OCI-LY3 (cell line): ENCODE results near the gene KIAA0319L.

Source experiments
- H2AFZ ChIP-seq: fragments of 200-600, 300-600 bp; shearing (Covaris generic); 2 replicates; pipeline ENCODE4 v1.6.0; 2014; ENCODE audit warnings: antibody characterized with exemption, low read depth, low read length
- H3K27ac ChIP-seq: fragments of 200-600, 300-600 bp; sonication (generic); 2 replicates; pipeline ENCODE4 v1.5.1; 2014; ENCODE audit warnings: mild to moderate bottlenecking, low read length, moderate library complexity, mixed read lengths
- H3K27me3 ChIP-seq: fragments of 200-600, 300-600 bp; sonication (generic); 2 replicates; pipeline ENCODE4 v1.6.1; 2014; ENCODE audit warnings: low read depth, low read length, mixed read lengths
- H3K36me3 ChIP-seq: fragments of 200-600, 300-600 bp; sonication (generic); replicated peaks from 2 replicates; pipeline ENCODE3; 2014; ENCODE audit warnings: low read depth, low read length, mixed read lengths
- H3K4me1 ChIP-seq: fragments of 300-600, 200-600 bp; sonication (generic); 2 replicates; pipeline ENCODE4 v1.6.1; 2014; ENCODE audit warnings: low read length, mixed read lengths
- H3K4me2 ChIP-seq: fragments of 200-600, 300-600 bp; sonication (generic); 2 replicates; pipeline ENCODE4 v1.6.1; 2014; ENCODE audit warnings: low read length, mixed read lengths
- H3K4me3 ChIP-seq: fragments of 300-600, 200-600 bp; sonication (generic); 2 replicates; pipeline ENCODE4 v1.5.1; 2014; ENCODE audit warnings: antibody characterized with exemption, mild to moderate bottlenecking, low read length, moderate library complexity
- H3K79me2 ChIP-seq: fragments of 300-600, 200-600 bp; shearing (Covaris generic); 2 replicates; pipeline ENCODE4 v1.6.1; 2014; ENCODE audit warnings: mild to moderate bottlenecking, low read length, mixed read lengths
- H3K9ac ChIP-seq: fragments of 300-600, 200-600 bp; shearing (Covaris generic); 2 replicates; pipeline ENCODE4 v1.6.0; 2014; ENCODE audit warnings: mild to moderate bottlenecking, low read length, moderate library complexity
- H3K9me3 ChIP-seq: fragments of 200-600, 300-600 bp; shearing (Covaris generic); 2 replicates; pipeline ENCODE4 v1.6.1; 2014; ENCODE audit warnings: low read length, mixed read lengths; ENCODE audit not compliant: insufficient read depth
- H4K20me1 ChIP-seq: fragments of 200-600, 300-600 bp; sonication (generic); 2 replicates; pipeline ENCODE4 v1.6.1; 2016; ENCODE audit warnings: low read length, mixed read lengths; ENCODE audit not compliant: insufficient read depth
- CTCF ChIP-seq: fragments of 200-600, 300-600 bp; sonication (generic); IDR thresholded peaks from 2 replicates; pipeline ENCODE4 v1.5.1; 2014; ENCODE audit warnings: antibody characterized with exemption, low read length, low read depth
- EZH2phosphoT487 ChIP-seq: fragments of 200-600 bp; shearing (Covaris generic); IDR thresholded peaks from 2 replicates; pipeline ENCODE4 v1.6.1; 2018; ENCODE audit warnings: antibody characterized with exemption, mixed run types, low read depth

Gene KIAA0319L

GRCh38 chr1:35573198-35574124, 16.3 kb upstream of the KIAA0319L start, which contains the start of gene TFAP2E:
TFAP2E (plus strand) TSS chr1:35573314; CDS start chr1:35573578, 264 bp downstream.
- Histone ChIP-seq H2AFZ (no peak within 1 kb of the TSS), H3K4me3 (no peak within 1 kb of the TSS), H3K36me3 (no peaks in the 10 kb centered on the region), H3K4me1 (peaks cover 5% of the 10 kb centered on the region), H3K27me3 (no peaks in the 10 kb centered on the region), H3K27ac (no peak within 1 kb of the TSS), H3K79me2 (no peaks in the 10 kb centered on the region), H3K9ac (no peak within 1 kb of the TSS), H3K9me3 (no peaks in the 10 kb centered on the region), H4K20me1 (no peaks in the 10 kb centered on the region), H3K4me2 (no peak within 1 kb of the TSS)
- TF ChIP-seq EZH2phosphoT487 (no peak), CTCF (no peak)

GRCh38 chr1:35572296-35572695, 15.1 kb upstream of the KIAA0319L start:
- Histone ChIP-seq H3K27me3 (no peaks in the 10 kb centered on the region), H3K4me3 (no peak overlapping the region), H2AFZ (no peak overlapping the region), H3K79me2 (no peaks in the 10 kb centered on the region), H3K4me2 (no peak overlapping the region), H3K36me3 (no peaks in the 10 kb centered on the region), H3K9me3 (no peaks in the 10 kb centered on the region), H3K4me1 (peaks cover 5% of the 10 kb centered on the region), H3K9ac (no peak overlapping the region), H3K27ac (no peak overlapping the region), H4K20me1 (no peaks in the 10 kb centered on the region)
- no peak for TF ChIP-seq CTCF
- no peak for TF ChIP-seq EZH2phosphoT487

GRCh38 chr1:35571263-35571662, 14.1 kb upstream of the KIAA0319L start:
- no peaks in the 10 kb centered on the region for H3K9me3 ChIP-seq
- no peak overlapping the region for H3K4me3 ChIP-seq
- H3K36me3 ChIP-seq: no peaks in the 10 kb centered on the region
- peaks cover 5% of the 10 kb centered on the region for H3K4me1 ChIP-seq
- H3K27me3 ChIP-seq: no peaks in the 10 kb centered on the region
- no peak overlapping the region for H3K4me2 ChIP-seq
- no peak overlapping the region for H3K27ac ChIP-seq
- H4K20me1 ChIP-seq: no peaks in the 10 kb centered on the region
- no peak overlapping the region for H3K9ac ChIP-seq
- no peak overlapping the region for H2AFZ ChIP-seq
- TF ChIP-seq EZH2phosphoT487 (no peak), CTCF (no peak)
- no peaks in the 10 kb centered on the region for H3K79me2 ChIP-seq

GRCh38 chr1:35570589-35571137, 13.5 kb upstream of the KIAA0319L start:
- no peak for TF ChIP-seq EZH2phosphoT487
- no peak for TF ChIP-seq CTCF
- no peaks in the 10 kb centered on the region for H3K36me3 ChIP-seq
- no peak overlapping the region for H3K4me3 ChIP-seq
- H3K27me3 ChIP-seq: no peaks in the 10 kb centered on the region
- no peak overlapping the region for H2AFZ ChIP-seq
- no peaks in the 10 kb centered on the region for H3K79me2 ChIP-seq
- peaks cover 5% of the 10 kb centered on the region for H3K4me1 ChIP-seq
- no peaks in the 10 kb centered on the region for H3K9me3 ChIP-seq
- no peaks in the 10 kb centered on the region for H4K20me1 ChIP-seq
- no peak overlapping the region for H3K27ac ChIP-seq
- no peak overlapping the region for H3K4me2 ChIP-seq
- H3K9ac ChIP-seq: no peak overlapping the region
